NB4 (cell line): Measurements from ENCODE around the gene PARP12.

Experiments used
- MAX ChIP-seq: IDR thresholded peaks from 2 replicates; pipeline ENCODE4 v1.6.1; 2011; ENCODE audit warnings: low read depth, low read length
- TF ChIP-seq, protein P1 (sequence below): IDR thresholded peaks from one replicate; pipeline ENCODE4 v1.5.1; 2012; ENCODE audit warnings: low read depth, low read length

- TF ChIP-seq, protein P1, sequence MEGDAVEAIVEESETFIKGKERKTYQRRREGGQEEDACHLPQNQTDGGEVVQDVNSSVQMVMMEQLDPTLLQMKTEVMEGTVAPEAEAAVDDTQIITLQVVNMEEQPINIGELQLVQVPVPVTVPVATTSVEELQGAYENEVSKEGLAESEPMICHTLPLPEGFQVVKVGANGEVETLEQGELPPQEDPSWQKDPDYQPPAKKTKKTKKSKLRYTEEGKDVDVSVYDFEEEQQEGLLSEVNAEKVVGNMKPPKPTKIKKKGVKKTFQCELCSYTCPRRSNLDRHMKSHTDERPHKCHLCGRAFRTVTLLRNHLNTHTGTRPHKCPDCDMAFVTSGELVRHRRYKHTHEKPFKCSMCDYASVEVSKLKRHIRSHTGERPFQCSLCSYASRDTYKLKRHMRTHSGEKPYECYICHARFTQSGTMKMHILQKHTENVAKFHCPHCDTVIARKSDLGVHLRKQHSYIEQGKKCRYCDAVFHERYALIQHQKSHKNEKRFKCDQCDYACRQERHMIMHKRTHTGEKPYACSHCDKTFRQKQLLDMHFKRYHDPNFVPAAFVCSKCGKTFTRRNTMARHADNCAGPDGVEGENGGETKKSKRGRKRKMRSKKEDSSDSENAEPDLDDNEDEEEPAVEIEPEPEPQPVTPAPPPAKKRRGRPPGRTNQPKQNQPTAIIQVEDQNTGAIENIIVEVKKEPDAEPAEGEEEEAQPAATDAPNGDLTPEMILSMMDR: no peak
- no peak for TF ChIP-seq MAX
These were observed 53.0 kb downstream of the PARP12 start for GRCh38 chr7:140009735-140010134.
